Heart left ventricle (tissue), 16 donors: Measurements from ENCODE around the gene CFAP97D2. TPM values are rescaled to one million over a fixed set of nuclear protein-coding genes. Genes with fewer than 3 reads are reported as not detected.

Experiments used
- ATAC-seq, 4 donors: fragments of 200-7000 bp; cut with Tn5 transposase; one replicate each; pipeline ENCODE4 v1.9.1; 2020 to 2022; ENCODE audit warnings: moderate library complexity in 4 of 4, mild to moderate bottlenecking in 3 of 4, moderate number of reproducible peaks in 1 of 4
- DNase-seq, 5 donors: peaks; one replicate each; pipeline ENCODE4 v3.0.0-alpha.2; 2020
- H3K27ac ChIP-seq, 12 donors: fragments of 200-600 bp; sonication (generic) in 4 of 12; one replicate each; pipeline versions ENCODE4 v1.5.0 to v1.8.0; 2016 to 2022; ENCODE audit warnings: mild to moderate bottlenecking in 2 of 12
- H3K27me3 ChIP-seq, 9 donors: fragments of 200-600 bp; sonication (generic) in 2 of 9; one replicate each; pipeline versions ENCODE4 v1.5.1 to v1.8.0; 2016 to 2022; ENCODE audit warnings: mild to moderate bottlenecking in 3 of 9
- H3K36me3 ChIP-seq, 9 donors: fragments of 200-600 bp; sonication (generic) in 2 of 9; one replicate each; pipeline versions ENCODE4 v1.5.0 to v1.8.0; 2018 to 2022; ENCODE audit warnings: mild to moderate bottlenecking in 2 of 9
- H3K4me1 ChIP-seq, 12 donors: fragments of 200-600 bp; sonication (generic) in 4 of 12; one replicate each; pipeline versions ENCODE4 v1.5.0 to v1.8.0; 2016 to 2022; ENCODE audit warnings: mild to moderate bottlenecking in 3 of 12
- H3K4me3 ChIP-seq, 12 donors: fragments of 200-600 bp; sonication (generic) in 4 of 12; one replicate each; pipeline versions ENCODE4 v1.5.0 to v1.8.0; 2017 to 2022; ENCODE audit warnings: mild to moderate bottlenecking in 9 of 12, moderate library complexity in 4 of 12
- H3K9me3 ChIP-seq, 12 donors: fragments of 200-600 bp; sonication (generic) in 4 of 12; one replicate each; pipeline versions ENCODE4 v1.5.0 to v1.8.0; 2016 to 2022; ENCODE audit warnings: mild to moderate bottlenecking in 1 of 12
- POLR2A ChIP-seq, 2 donors: fragments of 450-650 bp; IDR thresholded peaks; one replicate each; pipeline ENCODE4 v1.6.1; 2017; ENCODE audit warnings: antibody characterized with exemption in 2 of 2, mild to moderate bottlenecking in 2 of 2, moderate library complexity in 2 of 2
- WGBS, 4 donors: extraction: QIAGEN DNeasy Blood & Tissue Kit in 2 of 4; methylation state at CpG; one replicate each; pipeline versions ENCODE4 v1.1.5 to v1.1.7; 2013 to 2018; 5-methylcytosine and 5-hydroxymethylcytosine counted together
- intact Hi-C, 10 donors: fragments of 100-400 bp; cut with DNase I; formaldehyde crosslinking; loops; one replicate each; pipeline versions ENCODE4 v1.11.1 to v1.14.2; 2022
- long read RNA-seq, 3 donors: library from polyadenylated mRNA; unstranded; transcript quantifications; one replicate each; pipeline ENCODE4 v2.0.0, GENCODE V29; 2020 to 2021
- polyA plus RNA-seq, 2 donors: library from polyadenylated mRNA; stranded (reverse); fragments of 200-250 nt; gene quantifications; one replicate each; pipeline ENCODE4 v1.2.3, GENCODE V29; 2013
- total RNA-seq, 9 donors: library from RNA; depleted of rRNA in 2 of 9; stranded (reverse); fragments of >200 nt in 2 of 9; fragmentation: NEBNext Ultra II Directional in 3 of 9; extraction: Animal tissue kit (Norgen Biotek cat#: 25700) in 3 of 9; gene quantifications; one replicate each; pipeline versions ENCODE4 v1.1.0 to v1.2.4, GENCODE V29; 2016 to 2023
- TF ChIP-seq, protein P1 (sequence below), 12 donors: fragments of 200-600 bp; sonication (generic) in 4 of 12; IDR thresholded peaks; one replicate each; pipeline versions ENCODE4 v1.5.0 to v1.8.0; 2018 to 2022; ENCODE audit warnings: antibody characterized with exemption in 12 of 12, mild to moderate bottlenecking in 5 of 12
- donor health status: ischemic (EF 13 %, LVEDD 7.1; RV severe dilation, severe dysfunction).
- donor health status: healthy with polysubstance abuse.
- donor health status: DM: no; HTN: yes; CAD: no.
- donor health status: DM: no; HTN: no; CAD: no.
- donor health status: ischemic (EF 25% LVEDD 6.9; RV normal size, moderate dysfunction).
- donor health status: ischemic (EF 25% LVEDD 5.7; RV mildly dilated, moderate dysfunction).
- donor health status: healthy.
- donor health status: DM: yes; HTN: yes; CAD: no.
- donor health status: ischemic (EF 35%, LVEDD 5.7; RV mildly dilated, moderate dysfunction).
- donor health status: nonischemic (EF 11% LVEDD 7.7; RV severe dilation, severe dysfunction).
- donor health status: DM: yes; HTN: yes; CAD: no.
- donor health status: PGD.
- donor health status: ischemic (EF 29% LVEDD 5.4; RV normal size, mild dysfunction).
- donor health status: nonischemic (EF 23%, LVEDD 6.1; RV moderate dilation, normal function).

The CFAP97D2 gene
- total RNA-seq: not detected
- polyA plus RNA-seq: not detected
- long read RNA-seq, donor 1: 0 reads
- long read RNA-seq, donor 2: 0 reads
- long read RNA-seq, donor 3: 0 reads

DNA sequence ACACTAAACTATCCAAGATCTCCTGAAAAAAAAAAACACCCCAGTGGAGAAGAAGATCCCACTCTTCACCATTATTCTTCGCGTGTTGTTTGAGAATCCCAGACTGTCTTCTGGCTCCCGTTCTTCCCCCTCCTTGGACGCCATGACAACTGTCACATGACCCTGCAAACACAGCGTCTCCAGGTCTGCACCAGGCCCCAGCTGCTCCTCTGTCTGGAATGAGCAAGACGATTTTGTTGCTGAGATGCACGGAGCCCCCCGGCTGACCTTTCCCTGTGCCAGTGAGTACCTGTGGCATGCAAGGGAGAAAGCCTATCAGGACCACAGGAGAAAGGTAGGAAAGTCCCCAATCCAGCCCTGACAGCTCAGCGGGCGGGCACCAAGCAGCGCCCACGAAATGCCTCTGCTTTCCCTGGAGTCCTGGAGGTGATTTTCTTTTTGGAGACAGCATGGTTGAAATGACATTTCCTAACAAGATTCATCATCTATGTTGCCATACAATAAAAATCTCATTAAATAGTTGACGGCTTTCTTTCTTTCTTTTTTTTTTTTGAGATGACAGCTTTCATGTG lies at the start of gene CFAP97D2:
Gene CFAP97D2 (plus strand): TSS at position 171 of the 572 bp plus-strand sequence. CDS start 74 bp downstream, at position 245.
- WGBS, 4 donors: 51 to 58% (median 54%) methylated on average over 13 of the region's 13 CpGs
- TF ChIP-seq, protein P1, sequence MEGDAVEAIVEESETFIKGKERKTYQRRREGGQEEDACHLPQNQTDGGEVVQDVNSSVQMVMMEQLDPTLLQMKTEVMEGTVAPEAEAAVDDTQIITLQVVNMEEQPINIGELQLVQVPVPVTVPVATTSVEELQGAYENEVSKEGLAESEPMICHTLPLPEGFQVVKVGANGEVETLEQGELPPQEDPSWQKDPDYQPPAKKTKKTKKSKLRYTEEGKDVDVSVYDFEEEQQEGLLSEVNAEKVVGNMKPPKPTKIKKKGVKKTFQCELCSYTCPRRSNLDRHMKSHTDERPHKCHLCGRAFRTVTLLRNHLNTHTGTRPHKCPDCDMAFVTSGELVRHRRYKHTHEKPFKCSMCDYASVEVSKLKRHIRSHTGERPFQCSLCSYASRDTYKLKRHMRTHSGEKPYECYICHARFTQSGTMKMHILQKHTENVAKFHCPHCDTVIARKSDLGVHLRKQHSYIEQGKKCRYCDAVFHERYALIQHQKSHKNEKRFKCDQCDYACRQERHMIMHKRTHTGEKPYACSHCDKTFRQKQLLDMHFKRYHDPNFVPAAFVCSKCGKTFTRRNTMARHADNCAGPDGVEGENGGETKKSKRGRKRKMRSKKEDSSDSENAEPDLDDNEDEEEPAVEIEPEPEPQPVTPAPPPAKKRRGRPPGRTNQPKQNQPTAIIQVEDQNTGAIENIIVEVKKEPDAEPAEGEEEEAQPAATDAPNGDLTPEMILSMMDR (IDR thresholded peaks at IDR 0.05): no peak
- no peak for TF ChIP-seq POLR2A (IDR thresholded peaks at IDR 0.05)
- H3K27ac ChIP-seq: no peak within 1 kb of the TSS
- H3K4me3 ChIP-seq: no peak within 1 kb of the TSS
- intact Hi-C loops: no loop called here
- no peaks in the 10 kb centered on the region for H3K36me3 ChIP-seq
- DNase-seq (no peak), ATAC-seq (no peak)
- peaks cover 0 to 6% (median 0%) of the 10 kb centered on the region in 12 donors for H3K9me3 ChIP-seq
- peaks cover 0 to 14% (median 0%) of the 10 kb centered on the region in 9 donors for H3K27me3 ChIP-seq
- no peaks in the 10 kb centered on the region for H3K4me1 ChIP-seq

DNA sequence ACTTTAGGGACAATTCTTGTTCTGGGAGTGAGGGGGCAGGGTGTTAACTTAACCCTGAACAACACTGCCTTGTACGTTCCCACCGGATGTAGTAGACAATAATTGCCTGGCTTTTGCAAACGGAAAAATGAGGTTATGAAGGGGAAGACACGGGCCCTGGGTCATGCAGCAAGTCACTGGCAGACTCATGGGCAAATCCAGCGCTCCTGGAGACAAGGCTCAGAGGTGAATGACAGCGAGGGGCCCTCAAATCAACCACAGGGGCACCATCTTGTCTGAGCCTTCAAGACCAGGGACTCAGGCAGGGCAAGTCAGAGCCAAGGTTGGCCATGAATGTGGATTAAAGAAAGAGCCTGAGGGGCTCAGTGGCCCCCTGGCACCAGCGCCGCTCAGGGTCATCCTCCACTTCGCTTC lies 49.4 kb upstream of the CFAP97D2 start:
- no peak for ATAC-seq
- Histone ChIP-seq H3K4me1 (peaks cover 0 to 69% (median 46%) of the 10 kb centered on the region in 12 donors), H3K27me3 (no peaks in the 10 kb centered on the region), H3K36me3 (peaks cover 0 to 2% (median 0%) of the 10 kb centered on the region in 9 donors), H3K9me3 (no peaks in the 10 kb centered on the region), H3K4me3 (peak overlapping the region in 3 of 12 donors; percentile 32 to 93 (median 89)), H3K27ac (peak overlapping the region in 10 of 12 donors; percentile 48 to 94 (median 78))
- TF ChIP-seq, protein P1 (IDR thresholded peaks at IDR 0.05): no peak
- no peak for TF ChIP-seq POLR2A (IDR thresholded peaks at IDR 0.05)
- no peak for DNase-seq
- 65 to 84% (median 71%) methylated on average over 7 to 9 of the region's 9 CpGs for whole genome bisulfite sequencing, 4 donors
- intact Hi-C loops: loop anchor here in 4 of 10 donors (2.0 to 10.0 kb wide), 5 partner anchors 62 to 179 kb away; no protein-coding TSS in a partner anchor

DNA sequence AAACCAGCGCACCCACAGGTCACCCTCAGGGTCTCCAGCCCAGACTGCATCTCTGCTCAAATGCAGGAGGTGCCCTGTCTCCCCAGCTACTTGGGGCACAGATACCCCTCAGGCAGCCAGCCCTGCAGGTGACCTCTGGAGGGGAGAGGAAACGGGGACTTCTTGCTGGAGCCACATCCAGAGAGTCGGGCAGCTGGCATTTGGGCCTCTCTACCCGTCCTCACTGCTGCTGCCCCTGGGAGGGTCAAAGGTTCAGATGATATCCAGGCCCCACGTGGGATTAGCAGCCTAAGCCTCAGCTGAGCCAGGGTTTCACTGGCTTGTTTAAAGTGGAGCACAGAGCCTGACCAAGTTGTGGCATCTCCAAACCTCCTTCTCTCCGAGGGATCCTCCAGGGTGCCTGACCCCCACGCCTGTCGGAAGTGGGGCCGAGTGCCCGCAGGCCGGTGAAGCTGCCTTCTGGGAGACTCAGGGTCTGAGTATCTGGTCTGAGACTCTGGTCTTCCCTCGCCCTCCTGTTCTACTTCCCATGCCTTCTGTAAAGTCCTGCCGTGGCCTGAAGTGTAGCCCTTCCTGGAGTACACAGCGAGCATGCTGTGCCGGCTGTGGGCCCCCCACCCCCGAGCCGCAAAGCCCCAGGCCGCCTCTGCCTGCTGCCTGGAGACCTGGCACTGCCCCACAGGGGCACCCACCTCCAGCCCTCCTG lies 48.8 kb upstream of the CFAP97D2 start:
- H3K36me3 ChIP-seq: no peaks in the 10 kb centered on the region
- peak overlapping the region; percentile 71 to 99 (median 88) for H3K4me3 ChIP-seq
- ATAC-seq (no peak), DNase-seq (no peak)
- H3K27me3 ChIP-seq: no peaks in the 10 kb centered on the region
- WGBS, 4 donors: 52 to 74% (median 60%) methylated on average over 12 to 18 of the region's 18 CpGs
- TF ChIP-seq, protein P1 (IDR thresholded peaks at IDR 0.05): no peak
- no peak for TF ChIP-seq POLR2A (IDR thresholded peaks at IDR 0.05)
- intact Hi-C loops: loop anchor here in 4 of 10 donors (2.0 to 10.0 kb wide), 4 partner anchors 63 to 179 kb away; no protein-coding TSS in a partner anchor
- peaks cover 0 to 64% (median 46%) of the 10 kb centered on the region in 12 donors for H3K4me1 ChIP-seq
- H3K9me3 ChIP-seq: no peaks in the 10 kb centered on the region
- H3K27ac ChIP-seq: peak overlapping the region; percentile 39 to 94 (median 77)
